KMS-11 (cell line): Measurements from ENCODE around the gene PRUNE2.

ENCODE experiments used
- H2AFZ ChIP-seq: fragments of 200-600 bp; sonication (generic); 2 replicates; pipeline ENCODE4 v1.6.1; 2016; ENCODE audit warnings: antibody characterized with exemption, mixed run types, low read depth
- H3K27ac ChIP-seq: fragments of 200-600 bp; sonication (generic); 2 replicates; pipeline ENCODE4 v1.6.1; 2016; ENCODE audit warnings: mild to moderate bottlenecking, mixed run types
- H3K27me3 ChIP-seq: fragments of 200-600 bp; sonication (generic); 2 replicates; pipeline ENCODE4 v1.6.1; 2017; ENCODE audit warnings: mild to moderate bottlenecking, low read depth, mixed run types, moderate library complexity; ENCODE audit not compliant: insufficient read depth
- H3K36me3 ChIP-seq: fragments of 200-600 bp; sonication (generic); 2 replicates; pipeline ENCODE4 v1.6.1; 2017; ENCODE audit warnings: mild to moderate bottlenecking, mixed run types; ENCODE audit not compliant: insufficient read depth
- H3K4me1 ChIP-seq: fragments of 200-600 bp; sonication (generic); 2 replicates; pipeline ENCODE4 v1.6.1; 2016; ENCODE audit warnings: mild to moderate bottlenecking, low read depth, mixed run types; ENCODE audit not compliant: poor library complexity, severe bottlenecking
- H3K4me2 ChIP-seq: fragments of 200-600 bp; sonication (generic); 2 replicates; pipeline ENCODE4 v1.7.0; 2016; ENCODE audit warnings: mild to moderate bottlenecking, mixed run types
- H3K4me3 ChIP-seq: fragments of 200-600 bp; sonication (generic); IDR thresholded peaks from 2 replicates; pipeline ENCODE4 v1.6.1; 2017; ENCODE audit warnings: low read depth, low read length, mixed read lengths; ENCODE audit not compliant: insufficient read depth
- H3K79me2 ChIP-seq: fragments of 200-600 bp; sonication (generic); 2 replicates; pipeline ENCODE4 v1.6.1; 2016; ENCODE audit warnings: low read depth, mixed run types; ENCODE audit not compliant: insufficient read depth
- H3K9ac ChIP-seq: fragments of 200-600 bp; sonication (generic); 2 replicates; pipeline ENCODE4 v1.6.1; 2016; ENCODE audit warnings: mild to moderate bottlenecking, mixed run types
- H4K20me1 ChIP-seq: fragments of 200-600 bp; sonication (generic); 2 replicates; pipeline ENCODE4 v1.6.1; 2016; ENCODE audit warnings: mild to moderate bottlenecking, mixed run types; ENCODE audit not compliant: insufficient read depth
- TF ChIP-seq, protein P1 (sequence below): fragments of 200-600 bp; sonication (generic); conservative IDR thresholded peaks from 2 replicates; pipeline ENCODE4 v1.6.1; 2017; ENCODE audit warnings: low read depth, mild to moderate bottlenecking, antibody characterized with exemption, low read length, moderate library complexity, mixed read lengths

The PRUNE2 gene

DNA sequence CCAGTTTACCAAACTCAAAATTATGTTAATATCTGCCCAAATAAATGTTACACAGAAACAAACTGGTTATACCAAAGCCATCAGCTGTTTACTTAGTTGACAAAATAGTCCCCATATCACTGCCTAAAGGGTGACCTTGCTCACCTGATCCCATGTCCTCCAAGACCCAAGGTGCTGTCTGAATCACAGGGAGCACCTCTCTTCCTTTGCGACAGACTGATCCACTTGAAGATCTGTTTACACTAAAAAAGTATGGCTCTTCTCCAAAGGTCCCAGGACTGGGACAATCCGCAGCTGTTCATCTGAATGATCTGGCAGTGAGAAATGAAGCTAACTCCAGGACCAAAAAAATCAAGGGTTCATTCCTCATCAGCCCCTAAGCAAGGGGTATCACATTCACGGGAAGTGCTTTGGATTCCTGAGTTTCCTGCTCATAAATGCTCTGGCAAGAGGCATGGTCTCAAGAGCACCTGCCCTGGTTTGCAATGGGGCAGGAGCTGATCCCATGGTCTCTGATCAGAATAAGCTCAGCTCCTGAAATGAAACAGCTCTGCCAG lies 5.0 kb downstream of the PRUNE2 start:
- no peak overlapping the region for H2AFZ ChIP-seq
- H3K79me2 ChIP-seq: no peaks in the 10 kb centered on the region
- no peaks in the 10 kb centered on the region for H4K20me1 ChIP-seq
- H3K27me3 ChIP-seq: no peaks in the 10 kb centered on the region
- no peak overlapping the region for H3K27ac ChIP-seq
- no peak overlapping the region for H3K4me3 ChIP-seq
- TF ChIP-seq, protein P1, sequence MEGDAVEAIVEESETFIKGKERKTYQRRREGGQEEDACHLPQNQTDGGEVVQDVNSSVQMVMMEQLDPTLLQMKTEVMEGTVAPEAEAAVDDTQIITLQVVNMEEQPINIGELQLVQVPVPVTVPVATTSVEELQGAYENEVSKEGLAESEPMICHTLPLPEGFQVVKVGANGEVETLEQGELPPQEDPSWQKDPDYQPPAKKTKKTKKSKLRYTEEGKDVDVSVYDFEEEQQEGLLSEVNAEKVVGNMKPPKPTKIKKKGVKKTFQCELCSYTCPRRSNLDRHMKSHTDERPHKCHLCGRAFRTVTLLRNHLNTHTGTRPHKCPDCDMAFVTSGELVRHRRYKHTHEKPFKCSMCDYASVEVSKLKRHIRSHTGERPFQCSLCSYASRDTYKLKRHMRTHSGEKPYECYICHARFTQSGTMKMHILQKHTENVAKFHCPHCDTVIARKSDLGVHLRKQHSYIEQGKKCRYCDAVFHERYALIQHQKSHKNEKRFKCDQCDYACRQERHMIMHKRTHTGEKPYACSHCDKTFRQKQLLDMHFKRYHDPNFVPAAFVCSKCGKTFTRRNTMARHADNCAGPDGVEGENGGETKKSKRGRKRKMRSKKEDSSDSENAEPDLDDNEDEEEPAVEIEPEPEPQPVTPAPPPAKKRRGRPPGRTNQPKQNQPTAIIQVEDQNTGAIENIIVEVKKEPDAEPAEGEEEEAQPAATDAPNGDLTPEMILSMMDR: no peak
- no peaks in the 10 kb centered on the region for H3K4me1 ChIP-seq
- no peak overlapping the region for H3K4me2 ChIP-seq
- H3K9ac ChIP-seq: no peak overlapping the region
- no peaks in the 10 kb centered on the region for H3K36me3 ChIP-seq

DNA sequence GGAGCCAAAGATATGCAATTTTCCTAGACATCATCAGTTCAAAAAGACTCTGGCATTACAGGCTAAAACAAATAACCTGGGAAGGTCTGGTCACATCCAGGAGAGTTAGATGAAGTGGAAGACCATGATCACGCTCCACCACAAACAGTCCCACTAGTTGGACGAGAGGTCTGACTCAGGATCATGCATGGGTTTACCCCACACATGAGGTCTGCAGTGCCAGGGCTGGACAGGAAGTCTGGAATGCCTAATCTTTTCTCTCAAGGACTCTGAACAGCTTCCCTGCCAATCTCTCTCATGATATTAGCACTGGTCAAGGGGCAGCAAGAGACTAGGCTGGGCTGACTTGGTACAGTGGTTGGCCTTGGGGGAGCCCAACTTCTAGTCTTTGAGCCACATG lies 7.1 kb downstream of the PRUNE2 start:
- H3K27ac ChIP-seq: no peak overlapping the region

DNA sequence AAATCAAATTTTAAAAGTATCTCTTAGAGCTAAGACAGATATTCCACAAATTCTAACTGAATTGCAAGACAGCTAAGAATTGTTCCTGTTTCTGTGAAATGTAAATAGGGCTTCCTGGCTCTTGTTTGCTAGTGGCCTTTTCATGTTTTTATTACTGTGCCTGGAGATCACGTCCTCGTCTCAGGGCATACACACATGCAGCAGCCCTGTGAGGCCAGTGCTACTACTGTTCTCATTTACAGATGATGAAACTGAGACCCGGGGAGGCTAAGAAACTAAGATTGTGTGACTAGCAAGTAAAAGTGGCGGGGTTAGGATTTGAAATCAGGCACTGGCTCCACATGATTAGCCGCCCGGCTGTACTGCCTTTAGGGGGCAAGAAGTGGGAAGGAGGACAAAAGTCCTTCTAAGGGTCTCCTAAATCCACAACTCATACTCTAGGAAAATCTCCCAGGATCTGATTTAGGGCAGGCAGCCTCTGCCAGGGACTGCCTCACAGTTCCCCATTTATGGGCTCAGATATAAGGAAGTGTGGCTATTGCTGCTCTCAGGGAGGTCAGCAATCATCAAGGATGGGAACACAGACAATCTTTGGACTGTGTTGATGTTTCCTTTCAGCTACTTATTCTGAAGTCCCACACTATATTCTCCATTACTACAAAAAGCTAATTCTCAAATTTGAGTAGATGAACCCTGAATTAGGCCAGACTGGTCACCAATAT lies 7.9 kb downstream of the PRUNE2 start:
- Histone ChIP-seq H3K79me2 (no peaks in the 10 kb centered on the region), H3K27ac (no peak overlapping the region), H3K4me2 (no peak overlapping the region), H3K36me3 (no peaks in the 10 kb centered on the region), H3K27me3 (no peaks in the 10 kb centered on the region), H3K4me3 (no peak overlapping the region), H3K4me1 (no peaks in the 10 kb centered on the region), H4K20me1 (no peaks in the 10 kb centered on the region), H2AFZ (no peak overlapping the region), H3K9ac (no peak overlapping the region)
- TF ChIP-seq, protein P1: no peak

More for the DNA sequence above, 7.1 kb downstream of the PRUNE2 start:
- Histone ChIP-seq H3K9ac (no peak overlapping the region), H3K4me3 (no peak overlapping the region), H4K20me1 (no peaks in the 10 kb centered on the region), H3K79me2 (no peaks in the 10 kb centered on the region), H3K27me3 (no peaks in the 10 kb centered on the region), H3K4me1 (no peaks in the 10 kb centered on the region), H3K36me3 (no peaks in the 10 kb centered on the region), H2AFZ (no peak overlapping the region), H3K4me2 (no peak overlapping the region)
- TF ChIP-seq, protein P1: no peak

DNA sequence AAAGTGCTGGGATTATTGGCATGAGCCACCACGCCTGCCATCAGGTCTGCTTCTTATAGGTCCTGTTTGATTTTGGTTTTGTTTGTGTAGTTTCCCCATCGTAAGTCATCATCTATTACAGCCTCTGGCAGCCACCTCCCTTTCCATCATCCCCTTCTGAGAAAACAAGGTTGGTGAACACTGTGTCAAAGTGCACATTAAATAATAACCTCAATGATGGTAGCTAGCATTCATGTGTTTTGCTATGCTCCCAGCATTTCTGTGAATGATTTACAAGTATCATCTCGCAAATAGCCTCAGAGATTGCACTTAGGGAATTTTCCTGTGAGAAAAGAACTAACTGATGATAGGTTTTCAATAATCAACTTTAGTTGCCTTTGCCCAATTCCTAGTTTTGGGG lies 9.9 kb downstream of the PRUNE2 start:
- Histone ChIP-seq H3K4me1 (no peaks in the 10 kb centered on the region), H3K27me3 (no peaks in the 10 kb centered on the region)

More for the DNA sequence above, 9.9 kb downstream of the PRUNE2 start:
- H2AFZ ChIP-seq: no peak overlapping the region
- no peaks in the 10 kb centered on the region for H4K20me1 ChIP-seq
- no peak overlapping the region for H3K4me2 ChIP-seq
- TF ChIP-seq, protein P1: no peak
- H3K9ac ChIP-seq: no peak overlapping the region
- no peaks in the 10 kb centered on the region for H3K79me2 ChIP-seq
- no peaks in the 10 kb centered on the region for H3K36me3 ChIP-seq
- no peak overlapping the region for H3K4me3 ChIP-seq
- no peak overlapping the region for H3K27ac ChIP-seq
